ENCODE results near the gene GNB1. TPM values are rescaled to one million over a fixed set of nuclear protein-coding genes. Genes with fewer than 3 reads are reported as not detected.
"Not testable (repeated sequence)": the region's sequence is repeated elsewhere in the genome, so short reads cannot be mapped to it uniquely, and the experiment has no call there.

Gene GNB1
- total and polyA plus RNA-seq, 5 experiments from 2014 or later = 45.9 to 232 (median 107) TPM

DNA sequence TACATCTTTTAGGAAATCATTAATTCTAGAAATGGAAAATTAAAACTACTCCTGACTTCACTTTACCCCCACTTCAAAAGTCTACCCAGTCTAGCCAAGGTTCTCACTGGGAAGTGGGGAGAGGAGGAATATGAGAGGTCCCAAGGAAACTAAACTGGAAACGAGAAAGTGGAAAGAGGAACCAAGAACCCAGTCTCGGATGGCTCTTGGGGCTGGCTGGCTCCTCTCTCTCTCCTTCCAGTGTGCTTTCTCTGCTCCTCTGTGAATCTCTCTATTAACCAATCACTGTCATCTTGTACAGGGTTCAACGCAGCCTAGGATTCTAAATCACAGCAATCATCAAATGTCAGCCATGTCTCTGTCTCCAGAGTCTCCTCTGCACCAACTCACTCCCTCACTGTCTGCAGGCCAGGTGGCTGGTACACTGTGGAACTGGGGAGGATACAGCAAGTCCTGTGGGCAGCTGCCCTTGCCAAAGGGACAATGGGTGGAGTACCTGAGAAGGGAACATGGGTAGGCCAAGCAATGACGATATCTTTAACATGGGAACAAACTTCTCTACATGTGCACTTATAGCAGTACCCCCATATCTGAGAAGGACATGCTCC is 33.7 kb downstream of the GNB1 start:
- POLR2A ChIA-PET = no interaction called here

DNA sequence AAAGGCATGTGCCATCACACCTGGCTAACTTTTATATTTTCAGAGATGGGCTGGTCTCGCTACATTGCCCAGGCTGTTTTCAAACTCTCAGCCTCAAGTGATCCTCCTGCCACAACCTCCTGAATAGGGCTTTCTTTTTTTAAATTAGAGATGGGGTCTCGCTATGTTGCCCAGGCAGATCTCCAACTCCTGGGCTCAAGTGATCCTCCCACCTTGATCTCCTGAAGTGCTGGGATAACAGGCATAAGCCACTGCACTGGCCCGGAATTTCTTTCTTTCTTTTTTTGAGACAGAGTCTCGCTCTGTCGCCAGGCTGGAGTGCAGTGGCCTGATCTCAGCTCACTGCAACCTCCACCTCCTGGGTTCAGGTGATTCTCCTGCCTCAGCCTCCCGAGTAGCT is 34.7 kb downstream of the GNB1 start:
- POLR2A ChIA-PET, H3K9me3 Mint-ChIP-seq, H3K4me3 Mint-ChIP-seq, ATAC-seq, DNase-seq, H3K27me3 Mint-ChIP-seq: not testable (repeated sequence)
- H3K4me1 Mint-ChIP-seq = peaks cover 37 to 87% (median 77%) of the 10 kb centered on the region in 4 donors
- H3K36me3 Mint-ChIP-seq = peaks cover 0 to 17% (median 0%) of the 10 kb centered on the region in 3 donors
- H3K27ac Mint-ChIP-seq = peak overlapping the region in 9 of 10 donors; percentile 59 to 85 (median 75)

More for the DNA sequence above, 33.7 kb downstream of the GNB1 start:
- H3K27me3 Mint-ChIP-seq = no peaks in the 10 kb centered on the region
- peak overlapping the region; percentile 37 to 87 (median 74) for H3K27ac Mint-ChIP-seq
- no peaks in the 10 kb centered on the region for H3K9me3 Mint-ChIP-seq
- H3K4me3 Mint-ChIP-seq = peak overlapping the region in 3 of 10 donors; percentile 18 to 42 (median 19)
- peaks cover 37 to 93% (median 80%) of the 10 kb centered on the region in 4 donors for H3K4me1 Mint-ChIP-seq
- no peak for DNase-seq
- H3K36me3 Mint-ChIP-seq = peaks cover 0 to 16% (median 0%) of the 10 kb centered on the region in 3 donors
- no peak for ATAC-seq

DNA sequence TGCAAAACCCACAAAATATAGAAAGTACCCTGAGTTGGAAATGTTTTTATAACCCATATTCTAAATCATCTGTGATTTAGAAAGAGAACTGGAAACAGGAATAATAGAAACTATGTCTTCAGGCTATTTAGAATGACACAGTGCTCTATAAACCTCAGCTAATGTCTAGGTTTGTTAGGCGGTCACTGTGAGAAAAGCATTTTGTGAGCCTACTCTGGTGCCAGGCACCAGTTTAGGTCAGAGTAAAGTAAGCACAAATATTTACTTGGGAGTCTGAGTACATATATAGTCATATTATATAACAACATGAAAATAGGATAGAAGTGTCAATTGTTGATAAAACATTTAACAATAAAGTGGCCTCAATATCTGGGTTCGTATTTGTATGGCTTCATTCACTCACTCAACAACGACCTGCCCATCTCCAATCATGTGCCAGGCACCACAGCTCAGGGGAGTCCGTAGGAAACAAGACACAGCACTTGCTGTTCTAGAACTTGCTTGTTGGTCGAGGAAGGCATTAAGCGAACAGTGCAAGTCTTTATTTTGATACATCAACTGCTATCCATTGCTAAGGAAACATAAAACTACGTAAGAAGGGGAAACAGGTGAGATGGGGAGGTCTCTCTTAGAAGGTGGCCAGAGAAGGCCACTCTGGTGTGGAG is 37.2 kb downstream of the GNB1 start:
- Mint-ChIP-seq H3K36me3 (peaks cover 0 to 30% (median 0%) of the 10 kb centered on the region in 3 donors), H3K4me3 (peak overlapping the region in 1 of 10 donors; percentile 5), H3K27ac (peak overlapping the region; percentile 40 to 85 (median 68)), H3K9me3 (no peaks in the 10 kb centered on the region), H3K4me1 (peaks cover 40 to 82% (median 73%) of the 10 kb centered on the region in 4 donors), H3K27me3 (no peaks in the 10 kb centered on the region)
- DNase-seq (no peak), ATAC-seq (no peak)
- POLR2A ChIA-PET = no interaction called here

DNA sequence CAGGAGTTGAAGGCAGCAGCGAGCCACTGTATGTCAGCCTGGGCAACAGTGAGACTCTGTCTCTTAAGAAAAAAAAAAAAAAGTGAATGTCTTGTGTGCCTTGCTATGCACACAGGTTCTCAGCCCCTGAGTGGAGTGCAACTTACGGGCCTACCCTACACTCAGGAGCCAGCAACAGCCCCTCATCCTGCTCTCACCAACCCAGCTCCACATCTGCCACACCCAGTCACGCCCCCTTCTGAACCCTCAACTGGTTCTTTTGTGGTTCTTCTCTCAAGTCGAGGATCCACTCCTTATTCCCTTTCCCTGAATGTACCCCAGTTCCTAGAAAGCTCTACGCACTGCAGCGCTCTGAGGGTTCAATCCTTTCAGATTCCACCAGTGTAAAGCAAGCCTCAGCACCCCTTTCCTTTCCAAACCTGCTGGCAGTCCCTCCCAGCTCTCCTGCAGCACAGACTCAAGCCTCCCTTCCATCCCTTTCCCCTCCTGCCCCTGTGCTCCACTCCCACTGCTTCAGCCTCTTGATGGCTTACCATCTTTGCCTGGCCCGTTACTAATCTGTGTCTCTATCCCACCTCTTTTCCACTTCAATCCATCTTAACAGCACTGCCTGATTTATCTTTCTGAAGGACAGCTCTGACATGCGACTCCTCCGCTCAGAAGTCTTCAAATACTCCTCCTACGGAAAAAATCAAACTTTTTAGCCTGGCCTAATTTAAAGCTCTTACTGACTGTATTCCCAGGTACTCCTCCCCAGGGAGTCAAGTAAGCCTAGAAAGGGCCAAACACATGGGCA is 38.1 kb downstream of the GNB1 start:
- H3K4me1 Mint-ChIP-seq = peaks cover 36 to 81% (median 69%) of the 10 kb centered on the region in 4 donors

DNA sequence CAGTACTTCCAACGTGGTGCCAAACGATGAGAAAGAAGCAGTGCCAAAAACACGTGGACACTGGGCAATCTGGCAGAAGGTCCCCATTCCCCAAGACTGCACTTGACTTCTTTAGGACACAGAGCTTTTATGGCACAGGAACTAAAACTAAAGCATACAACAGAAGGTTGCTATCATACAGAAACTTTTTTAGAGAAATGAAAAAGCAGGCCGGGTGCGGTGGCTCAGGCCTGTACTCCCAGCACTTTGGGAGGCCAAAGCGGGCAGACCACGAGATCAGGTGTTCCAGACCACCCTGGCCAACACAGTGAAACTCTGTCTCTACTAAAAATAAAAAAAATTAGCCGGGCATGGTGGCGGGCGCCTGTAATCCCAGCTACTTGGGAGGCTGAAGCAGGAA is 43.0 kb downstream of the GNB1 start:
- Mint-ChIP-seq H3K4me3 (no peak overlapping the region), H3K9me3 (no peaks in the 10 kb centered on the region), H3K4me1 (peaks cover 35 to 74% (median 68%) of the 10 kb centered on the region in 4 donors), H3K36me3 (peaks cover 0 to 40% (median 0%) of the 10 kb centered on the region in 3 donors), H3K27me3 (no peaks in the 10 kb centered on the region), H3K27ac (peak overlapping the region in 7 of 10 donors; percentile 24 to 80 (median 52))
- POLR2A ChIA-PET = interaction anchor here (1.2 to 1.3 kb wide), 2 partner anchors 17 to 61 kb away, joined by 3 to 4 read pairs; no protein-coding TSS in a partner anchor
- no peak for ATAC-seq
- DNase-seq = no peak

More for the DNA sequence above, 38.1 kb downstream of the GNB1 start:
- DNase-seq = no peak
- H3K9me3 Mint-ChIP-seq = no peaks in the 10 kb centered on the region
- POLR2A ChIA-PET = no interaction called here
- no peak for ATAC-seq
- no peaks in the 10 kb centered on the region for H3K27me3 Mint-ChIP-seq
- H3K27ac Mint-ChIP-seq = peak overlapping the region; percentile 13 to 86 (median 72)
- peak overlapping the region in 4 of 10 donors; percentile 5 to 48 (median 26) for H3K4me3 Mint-ChIP-seq
- peaks cover 0 to 31% (median 0%) of the 10 kb centered on the region in 3 donors for H3K36me3 Mint-ChIP-seq

DNA sequence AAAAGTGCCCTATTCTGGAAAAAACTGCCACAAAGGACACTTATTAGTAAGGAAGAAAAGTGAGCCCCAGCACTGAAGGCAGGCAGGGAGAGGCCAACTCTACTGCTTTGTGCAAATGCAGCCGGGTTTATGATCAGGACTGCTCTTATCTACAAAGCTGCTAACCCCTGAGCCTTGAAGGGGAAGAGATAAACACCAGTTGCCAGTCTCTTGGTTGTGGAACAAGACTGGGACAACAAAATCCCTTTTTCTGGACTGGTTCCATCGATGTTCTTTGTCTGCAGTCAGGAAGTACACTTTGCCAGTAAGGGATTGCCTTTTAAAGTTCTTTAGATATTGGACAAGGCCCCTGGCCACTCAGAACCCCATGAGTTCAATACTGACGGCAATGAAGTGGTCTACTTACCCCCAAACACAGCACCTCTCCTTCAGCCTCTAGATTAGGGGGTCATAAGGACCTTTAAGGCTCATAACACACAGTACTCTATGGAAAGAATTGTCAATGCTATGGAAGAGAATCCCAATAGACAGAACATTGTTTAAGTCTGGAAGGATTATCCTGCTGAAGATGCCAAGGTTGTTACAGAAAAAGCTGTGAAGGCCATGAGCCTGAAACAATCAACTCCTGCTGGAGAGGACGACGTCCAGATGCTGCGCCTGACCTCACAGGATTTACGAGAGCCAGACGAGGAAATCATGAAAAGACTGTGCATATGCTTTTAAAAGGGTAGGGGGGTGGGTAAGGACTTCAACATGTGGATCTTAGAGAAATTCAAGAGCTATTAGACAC is 43.6 kb downstream of the GNB1 start:
- POLR2A ChIA-PET = interaction anchor here (1.2 to 1.5 kb wide), 2 partner anchors 62 kb away, joined by 3 to 4 read pairs; no protein-coding TSS in a partner anchor

DNA sequence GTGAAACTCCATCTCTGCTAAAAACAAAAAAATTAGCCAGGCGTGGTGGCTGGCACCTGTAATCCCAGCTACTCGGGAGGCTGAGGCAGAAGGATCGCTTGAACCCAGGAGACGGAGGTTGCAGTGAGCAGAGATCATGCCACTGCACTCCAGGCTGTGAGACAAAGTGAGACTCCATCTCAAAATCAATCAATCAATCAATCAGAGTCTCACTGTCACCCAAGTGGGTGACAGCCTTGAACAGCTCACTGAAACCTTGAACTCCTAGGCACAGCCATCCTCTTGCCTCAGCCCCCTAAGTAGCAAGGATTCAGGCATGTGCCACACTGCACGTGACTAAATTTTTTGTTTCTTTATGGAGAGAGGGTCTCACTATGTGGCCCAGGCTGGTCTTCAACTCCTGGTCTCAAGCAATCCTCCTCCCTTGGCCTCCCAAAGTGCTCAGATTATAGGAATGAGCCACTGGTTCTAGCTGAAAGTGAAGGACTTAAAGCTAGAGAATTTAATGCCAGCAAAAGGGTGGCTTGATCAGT is 44.4 kb downstream of the GNB1 start:
- DNase-seq = no peak
- Mint-ChIP-seq H3K4me3 (no peak overlapping the region), H3K4me1 (peaks cover 37 to 80% (median 76%) of the 10 kb centered on the region in 4 donors), H3K27ac (peak overlapping the region in 6 of 10 donors; percentile 29 to 85 (median 78)), H3K36me3 (peaks cover 0 to 33% (median 0%) of the 10 kb centered on the region in 3 donors), H3K9me3 (no peaks in the 10 kb centered on the region), H3K27me3 (no peaks in the 10 kb centered on the region)
- POLR2A ChIA-PET = interaction anchor here (1.5 kb wide), 1 partner anchor 63 kb away, joined by 3 read pairs; no protein-coding TSS in a partner anchor
- no peak for ATAC-seq

More for the DNA sequence above, 43.6 kb downstream of the GNB1 start:
- Mint-ChIP-seq H3K36me3 (peaks cover 0 to 34% (median 0%) of the 10 kb centered on the region in 3 donors), H3K4me3 (no peak overlapping the region), H3K4me1 (peaks cover 34 to 76% (median 69%) of the 10 kb centered on the region in 4 donors), H3K9me3 (no peaks in the 10 kb centered on the region), H3K27ac (peak overlapping the region in 9 of 10 donors; percentile 24 to 83 (median 75)), H3K27me3 (no peaks in the 10 kb centered on the region)
- DNase-seq (no peak), ATAC-seq (no peak)

DNA sequence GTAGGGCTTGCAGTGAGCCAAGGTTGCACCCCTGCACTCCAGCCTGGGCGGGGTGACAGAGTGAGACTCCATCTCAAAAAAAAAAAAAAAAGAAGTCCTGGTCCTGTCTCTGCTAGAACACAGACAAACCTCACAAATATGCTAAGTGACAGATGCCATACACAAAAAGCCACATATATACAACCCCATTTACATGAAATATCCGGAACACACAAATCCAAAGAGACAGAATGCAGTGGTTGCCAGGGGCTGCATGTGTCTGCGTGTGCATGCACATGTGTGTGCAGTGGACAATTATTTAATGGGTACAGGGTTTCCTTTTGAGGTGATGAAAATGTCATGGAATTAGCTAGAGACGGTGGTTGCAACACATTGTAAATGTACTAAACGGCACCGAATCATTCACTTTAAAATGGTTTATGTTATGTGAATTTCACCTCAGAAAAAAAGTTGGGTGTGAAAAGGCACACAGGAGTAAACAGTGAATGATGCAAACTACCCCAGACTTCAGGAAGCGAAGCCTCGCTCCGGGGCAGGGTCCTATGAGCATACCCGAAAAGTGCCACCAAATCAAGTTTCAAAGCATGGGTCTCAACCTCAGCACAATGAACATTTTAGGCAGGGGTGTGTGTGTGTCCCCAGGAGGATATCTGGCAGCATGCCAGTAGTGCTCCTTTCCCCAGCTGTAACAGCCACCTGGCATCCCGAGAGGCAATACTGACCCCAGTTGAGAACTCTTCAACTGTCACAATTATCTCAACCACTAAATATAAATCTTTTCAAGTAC is 48.3 kb downstream of the GNB1 start:
- H3K36me3 Mint-ChIP-seq = peaks cover 0 to 33% (median 0%) of the 10 kb centered on the region in 3 donors
- peak overlapping the region in 8 of 10 donors; percentile 31 to 80 (median 62) for H3K27ac Mint-ChIP-seq
- POLR2A ChIA-PET = no interaction called here
- no peak for DNase-seq
- H3K9me3 Mint-ChIP-seq = no peaks in the 10 kb centered on the region
- ATAC-seq = no peak
- H3K27me3 Mint-ChIP-seq = no peaks in the 10 kb centered on the region
- peaks cover 32 to 78% (median 67%) of the 10 kb centered on the region in 4 donors for H3K4me1 Mint-ChIP-seq
- H3K4me3 Mint-ChIP-seq = peak overlapping the region in 4 of 10 donors; percentile 2 to 46 (median 10)

DNA sequence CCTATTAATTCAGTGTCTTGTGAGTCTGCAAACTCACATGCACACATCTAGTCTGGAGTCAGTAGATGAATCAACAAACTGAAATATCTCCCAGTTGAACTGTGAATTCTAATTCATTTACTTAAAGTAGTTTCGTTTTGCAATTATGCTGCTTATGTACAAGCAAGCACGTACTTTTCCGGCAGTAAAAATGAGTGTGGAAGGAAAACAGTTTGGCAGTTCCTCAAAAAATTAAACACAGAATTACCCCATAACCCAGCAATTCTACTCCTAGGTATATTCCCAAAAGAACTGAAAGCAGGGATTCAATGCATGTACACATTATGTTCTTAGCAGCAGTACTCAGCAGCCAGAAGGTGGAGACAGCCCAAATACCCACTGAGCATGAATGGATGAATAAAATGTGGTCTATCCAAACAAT is 49.3 kb downstream of the GNB1 start:
- H3K9me3 Mint-ChIP-seq = no peaks in the 10 kb centered on the region
- peak overlapping the region in 9 of 10 donors; percentile 39 to 90 (median 68) for H3K27ac Mint-ChIP-seq
- DNase-seq (no peak), ATAC-seq (no peak)
- H3K4me3 Mint-ChIP-seq = peak overlapping the region in 9 of 10 donors; percentile 0 to 77 (median 53)
- POLR2A ChIA-PET = no interaction called here
- H3K4me1 Mint-ChIP-seq = peaks cover 26 to 69% (median 57%) of the 10 kb centered on the region in 4 donors
- peaks cover 0 to 35% (median 0%) of the 10 kb centered on the region in 3 donors for H3K36me3 Mint-ChIP-seq
- H3K27me3 Mint-ChIP-seq = no peaks in the 10 kb centered on the region

DNA sequence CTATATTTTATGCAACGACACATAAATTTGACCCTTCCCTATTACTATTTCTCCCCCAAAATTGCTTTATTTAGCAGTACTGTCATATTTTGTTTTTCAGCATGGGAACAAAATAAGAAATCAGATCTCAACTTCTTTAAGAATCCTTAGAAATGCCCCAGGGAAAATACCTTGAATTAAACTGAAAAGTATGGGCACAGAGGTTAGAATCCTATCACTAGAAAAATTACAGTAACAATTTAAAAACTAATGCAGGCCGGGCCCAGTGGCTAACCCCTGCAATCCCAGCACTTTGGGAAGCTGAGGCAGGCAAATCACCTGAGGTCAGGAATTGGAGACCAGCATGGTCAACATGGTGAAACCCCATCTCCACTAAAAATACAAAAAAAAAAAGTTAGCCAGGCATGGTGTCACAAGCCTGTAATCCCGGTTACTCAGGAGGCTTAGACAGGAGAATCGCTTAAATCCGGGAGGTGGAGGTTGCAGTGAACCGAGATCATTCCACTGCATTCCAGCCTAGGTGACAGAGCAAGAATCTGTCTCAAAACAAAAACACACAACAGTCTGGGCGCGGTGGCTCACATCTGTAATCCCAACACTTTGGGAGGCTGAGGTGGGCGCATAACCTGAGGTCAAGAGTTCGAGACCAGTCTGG is 51.4 kb downstream of the GNB1 start:
- DNase-seq = no peak
- Mint-ChIP-seq H3K36me3 (peaks cover 0 to 45% (median 0%) of the 10 kb centered on the region in 3 donors), H3K27ac (peak overlapping the region in 9 of 10 donors; percentile 17 to 91 (median 47)), H3K27me3 (no peaks in the 10 kb centered on the region), H3K4me3 (peak overlapping the region in 1 of 10 donors; percentile 14), H3K4me1 (peaks cover 18 to 60% (median 44%) of the 10 kb centered on the region in 4 donors), H3K9me3 (no peaks in the 10 kb centered on the region)
- POLR2A ChIA-PET = no interaction called here
- ATAC-seq = no peak
